ENCODE measurements around the gene SAP30BP.

DNA sequence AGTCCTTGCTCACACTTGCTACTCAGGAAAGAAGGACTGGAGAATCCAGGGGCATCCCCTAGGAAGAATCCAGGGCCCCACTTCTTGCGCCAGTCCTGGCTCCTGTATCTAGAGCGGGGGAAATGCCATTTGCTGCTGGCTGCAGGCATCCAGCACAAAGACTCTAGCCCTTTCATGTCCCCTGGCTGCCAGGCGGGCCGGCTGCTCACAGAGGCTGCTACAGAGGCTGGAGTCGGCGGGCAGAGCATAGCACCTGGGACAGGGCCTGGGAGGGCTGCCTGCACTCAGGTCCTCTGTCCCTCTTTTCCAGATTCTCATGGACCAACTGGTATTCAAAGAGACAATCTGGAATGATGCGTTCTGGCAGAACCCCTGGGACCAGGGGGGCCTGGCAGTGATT lies 20.1 kb upstream of the SAP30BP start:
- TF ChIP-seq PKNOX1 (IDR thresholded peaks at IDR 0.05) (no peak), SP1 (IDR thresholded peaks at IDR 0.05) (no peak), TARDBP (IDR thresholded peaks at IDR 0.05) (no peak), BHLHE40 (IDR thresholded peaks at IDR 0.05; ENCODE audit: borderline replicate concordance) (no peak), SUZ12 (IDR thresholded peaks at IDR 0.05) (no peak), NFRKB (IDR thresholded peaks at IDR 0.05) (no peak), FOXK2 (IDR thresholded peaks at IDR 0.05) (no peak), ELF4 (IDR thresholded peaks at IDR 0.05) (no peak), L3MBTL2 (conservative IDR thresholded peaks at IDR 0.05) (no peak), ARNT (IDR thresholded peaks at IDR 0.05) (no peak), ZNF384 (IDR thresholded peaks at IDR 0.05) (no peak), FOXM1 (IDR thresholded peaks at IDR 0.05; ENCODE audit: borderline replicate concordance) (no peak)
